Amygdala (tissue), 56 donors: ENCODE data around the gene ARID1B.

Experiments used
- DNase-seq, 56 donors: peaks; one replicate each; lab custom pipeline; 2025; lab: John Stamatoyannopoulos, UW

The ARID1B gene

GRCh38 chr6:156846845-156847599 lies 69.8 kb downstream of the ARID1B start:
- no peak for DNase-seq

- peak in 2 of 56 donors; percentile 33 to 49 for DNase-seq
Observed at GRCh38 chr6:156848123-156848522, 70.9 kb downstream of the ARID1B start.

- DNase-seq, result peak in 3 of 56 donors; percentile 20 to 68 (median 24)
Observed at GRCh38 chr6:156848533-156848932, 71.4 kb downstream of the ARID1B start.

- no peak for DNase-seq
Observed at GRCh38 chr6:156849806-156850205, 72.6 kb downstream of the ARID1B start.

DNA sequence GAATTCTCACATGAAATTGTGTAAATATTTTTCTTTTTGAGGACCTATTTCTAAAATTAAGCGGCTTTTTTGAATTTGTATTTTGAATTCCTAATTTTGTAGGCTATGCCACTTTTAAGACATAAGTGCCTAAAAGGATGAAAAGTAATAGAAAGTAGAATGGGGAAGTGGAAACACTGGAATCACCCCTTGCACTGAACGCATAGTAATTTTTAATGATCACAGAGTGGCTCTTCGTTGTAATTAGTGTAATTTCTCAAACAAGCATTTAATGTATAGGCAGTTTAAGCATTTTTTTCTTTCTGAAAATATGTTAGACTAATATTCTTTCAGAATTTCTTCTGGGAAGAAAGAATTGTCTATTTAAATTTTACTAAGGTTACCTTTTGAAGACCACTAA lies 73.2 kb downstream of the ARID1B start:
- no peak for DNase-seq

DNA sequence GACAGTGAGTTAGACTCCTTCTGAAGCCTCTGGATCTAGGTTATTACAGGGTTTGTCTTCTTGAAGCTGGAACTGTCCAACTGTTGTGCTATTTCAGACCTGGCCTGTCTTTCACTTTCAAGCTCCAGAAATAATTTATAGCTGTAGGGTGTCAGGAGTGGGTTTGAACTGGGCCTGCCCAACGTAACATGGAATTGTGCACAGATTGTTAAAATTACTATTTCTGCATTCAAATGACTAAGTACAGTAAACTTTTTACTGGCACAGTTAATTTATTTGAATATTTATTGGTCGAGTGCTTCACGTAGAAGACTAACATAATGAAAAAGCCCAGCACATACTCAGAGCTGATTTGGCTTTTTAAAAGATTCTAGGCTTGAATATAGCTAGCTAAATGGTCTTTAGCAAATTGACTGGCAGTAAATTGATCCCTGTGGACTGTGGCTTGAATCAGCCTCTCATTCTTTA lies 74.3 kb downstream of the ARID1B start:
- no peak for DNase-seq

GRCh38 chr6:156852147-156852857 lies 75.1 kb downstream of the ARID1B start:
- no peak for DNase-seq

GRCh38 chr6:156852858-156853216 lies 75.7 kb downstream of the ARID1B start:
- no peak for DNase-seq

- no peak for DNase-seq
Observed at GRCh38 chr6:156853733-156854132, 76.6 kb downstream of the ARID1B start.

DNA sequence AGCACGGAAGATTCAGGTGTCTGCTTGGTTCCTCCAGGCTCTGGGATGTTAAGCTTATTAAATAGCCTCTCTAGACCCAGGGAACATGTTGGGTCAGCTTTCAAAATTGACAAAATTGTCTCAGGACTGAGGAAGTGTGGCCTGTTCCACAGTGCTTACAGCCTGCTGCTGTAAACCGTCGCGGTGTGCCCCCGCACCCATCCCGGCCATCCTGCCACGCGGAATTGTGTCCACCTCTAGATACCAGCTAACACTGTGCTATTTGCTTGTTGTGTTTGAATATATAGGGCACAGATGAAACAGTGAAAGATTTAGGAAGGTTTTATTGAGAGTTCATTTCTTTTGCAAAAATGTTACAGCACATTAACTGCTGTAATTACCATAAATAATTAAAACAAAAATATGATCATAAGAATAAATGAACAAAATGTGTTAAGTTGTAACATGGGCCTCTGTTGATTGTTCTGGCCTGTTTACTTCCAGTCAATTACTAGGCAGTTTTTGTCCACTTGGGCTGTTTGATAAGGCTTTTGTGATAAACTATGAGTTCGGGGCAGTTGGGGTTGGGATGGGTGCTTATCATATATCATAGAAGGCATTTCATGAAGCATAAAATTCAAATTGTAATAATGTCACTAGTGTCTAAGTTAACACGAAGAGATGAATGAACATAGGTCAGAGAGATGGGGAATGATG lies 77.4 kb downstream of the ARID1B start:
- DNase-seq, result no peak

GRCh38 chr6:156857573-156857972 lies 80.4 kb downstream of the ARID1B start:
- DNase-seq, result no peak

DNA sequence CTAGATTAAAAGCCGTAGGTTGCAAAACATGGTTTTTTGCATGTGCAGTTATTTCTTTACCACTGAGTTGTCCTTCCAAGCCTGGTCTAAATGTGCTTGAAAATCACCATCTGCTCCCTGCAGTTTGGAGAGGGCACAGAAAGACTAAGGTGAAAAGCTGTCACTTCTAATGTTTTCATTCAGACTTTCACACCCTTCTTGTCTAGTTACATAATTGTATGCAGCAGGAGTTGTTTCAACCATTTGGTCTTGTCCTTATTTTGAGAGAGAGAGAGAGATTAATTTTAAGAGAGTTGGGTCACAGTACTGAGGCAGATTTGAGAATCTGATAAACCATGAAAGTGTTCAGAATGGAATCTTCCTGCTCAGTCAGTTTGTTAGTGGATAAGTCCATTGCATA lies 82.5 kb downstream of the ARID1B start:
- no peak for DNase-seq

- DNase-seq, result no peak
Observed at GRCh38 chr6:156862711-156863110, 85.5 kb downstream of the ARID1B start.

DNA sequence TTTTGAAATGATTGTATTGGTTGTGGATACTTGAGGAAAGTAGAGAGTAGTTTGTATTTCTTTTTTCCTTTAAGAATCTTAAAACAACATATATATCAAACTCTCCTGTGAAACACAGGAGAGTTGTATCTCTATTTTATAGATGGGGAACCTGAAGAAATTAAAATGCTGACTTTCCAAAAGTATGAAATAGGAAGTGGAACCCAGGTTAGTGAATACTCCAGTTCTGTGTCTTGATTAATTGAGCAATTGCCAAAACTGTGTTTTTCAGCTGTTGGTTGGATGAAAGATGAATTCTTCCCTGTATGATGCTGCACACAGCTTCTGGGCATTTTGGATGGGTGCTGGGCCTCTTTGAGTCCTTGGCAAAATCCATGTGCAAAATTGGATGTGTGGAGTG lies 86.3 kb downstream of the ARID1B start:
- DNase-seq, result no peak

GRCh38 chr6:156864557-156864956 lies 87.4 kb downstream of the ARID1B start:
- DNase-seq, result no peak

GRCh38 chr6:156865019-156865629 lies 87.9 kb downstream of the ARID1B start:
- DNase-seq, result no peak

GRCh38 chr6:156866220-156867015 lies 89.2 kb downstream of the ARID1B start:
- peak in 10 of 56 donors; percentile 12 to 28 (median 20) for DNase-seq

GRCh38 chr6:156867121-156867520 lies 89.9 kb downstream of the ARID1B start:
- DNase-seq, result no peak

DNA sequence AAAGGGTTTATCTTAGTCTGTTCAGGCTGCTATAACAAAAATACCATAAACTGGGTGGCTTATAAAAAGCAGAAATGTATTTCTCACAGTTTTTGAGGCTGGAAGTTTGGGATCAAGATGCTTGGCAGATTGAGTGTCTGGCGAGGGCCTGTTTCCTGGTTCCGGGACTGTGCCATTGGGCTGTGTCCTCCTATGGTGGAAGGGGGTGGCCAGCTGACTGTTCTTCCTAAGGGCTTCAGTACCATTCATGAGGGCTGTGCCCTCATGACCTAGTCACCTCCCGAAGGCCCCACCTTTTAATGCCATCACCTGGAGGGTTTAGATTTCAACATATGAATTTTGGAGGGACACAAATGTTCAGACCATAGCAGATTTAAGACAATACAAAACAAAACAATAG lies 91.2 kb downstream of the ARID1B start:
- no peak for DNase-seq

GRCh38 chr6:156869980-156870398 lies 92.8 kb downstream of the ARID1B start:
- peak in 1 of 56 donors; percentile 11 for DNase-seq
